ENCODE measurements around the gene GSTP1.
"Not testable (repeated sequence)": the region's sequence is repeated elsewhere in the genome, so short reads cannot be mapped to it uniquely, and the experiment has no call there.

GSTP1 gene

DNA sequence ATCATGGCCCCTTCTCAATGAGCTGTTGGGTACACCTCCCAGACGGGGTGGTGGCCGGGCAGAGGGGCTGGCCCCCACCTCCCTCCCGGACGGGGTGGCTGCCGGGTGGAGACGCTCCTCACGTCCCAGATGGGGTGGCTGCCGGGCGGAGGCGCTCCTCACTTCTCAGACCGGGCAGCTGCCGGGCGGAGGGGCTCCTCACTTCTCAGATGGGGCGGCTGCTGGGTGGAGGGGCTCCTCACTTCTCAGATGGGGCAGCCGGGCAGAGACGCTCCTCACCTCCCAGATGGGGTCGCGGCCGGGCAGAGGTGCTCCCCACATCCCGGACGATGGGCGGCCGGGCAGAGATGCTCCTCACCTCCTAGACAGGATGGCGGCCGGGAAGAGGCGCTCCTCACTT lies 14.4 kb downstream of the GSTP1 start:
- not testable (repeated sequence) for DNase-seq (ENCODE audit: low read depth)

- peak; percentile 57 for DNase-seq (ENCODE audit: low read depth)
Observed at GRCh38 chr11:67599149-67599548, 15.5 kb downstream of the GSTP1 start.

DNA sequence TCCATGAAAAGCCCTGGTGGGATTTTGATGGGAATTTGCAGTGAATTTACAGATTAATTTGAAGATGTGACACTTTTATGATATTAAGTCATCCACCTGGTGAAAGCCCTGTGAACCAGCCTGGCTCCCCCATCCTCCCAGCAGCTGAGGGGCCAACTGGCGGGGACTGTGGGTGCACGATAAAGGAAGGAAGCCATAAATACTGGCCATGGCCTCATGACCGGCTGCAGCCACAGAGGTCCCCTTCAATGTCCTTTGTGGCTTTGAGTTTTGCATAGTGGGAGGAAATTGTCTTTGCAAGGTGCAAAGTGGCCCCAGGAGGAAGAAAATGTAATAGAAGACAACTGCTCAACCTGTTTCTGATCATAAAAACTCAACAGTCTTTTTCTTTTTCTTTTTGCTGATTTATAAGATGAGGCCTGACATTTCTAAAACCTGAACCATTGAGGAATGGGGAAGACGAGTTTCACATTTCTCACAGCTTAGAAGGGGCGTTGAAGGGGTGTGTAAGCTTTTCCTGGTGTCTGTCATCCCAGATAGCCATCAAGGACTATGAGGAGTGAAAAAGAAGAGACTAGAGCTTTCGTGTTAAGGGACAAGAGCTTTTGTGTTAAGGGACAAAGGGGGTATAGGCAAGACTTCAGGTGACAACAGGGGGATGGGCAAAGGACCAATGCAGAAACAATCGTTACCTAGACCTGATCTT lies 16.9 kb downstream of the GSTP1 start:
- DNase-seq (ENCODE audit: low read depth), result no peak

- DNase-seq (ENCODE audit: low read depth), result no peak
Observed at GRCh38 chr11:67601098-67601497, 17.5 kb downstream of the GSTP1 start.

DNA sequence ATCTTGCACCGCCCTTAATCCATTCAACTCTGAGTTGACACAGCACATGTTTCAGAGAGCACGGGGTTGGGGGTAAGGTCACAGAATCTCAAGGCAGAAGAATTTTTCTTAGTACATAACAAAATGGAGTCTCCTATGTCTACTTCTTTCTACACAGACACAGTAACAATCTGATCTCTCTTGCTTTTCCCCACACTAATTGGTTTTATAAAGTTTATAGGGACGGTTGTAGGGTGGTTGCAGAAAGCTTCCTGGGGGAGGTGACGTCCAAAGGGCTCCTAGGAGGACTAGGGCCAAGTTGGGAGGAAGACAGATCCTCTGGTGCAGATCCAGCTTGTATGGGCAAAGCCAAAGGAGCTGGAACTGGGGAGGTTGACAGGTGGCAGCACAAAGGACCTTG lies 20.5 kb downstream of the GSTP1 start:
- not testable (repeated sequence) for DNase-seq (ENCODE audit: low read depth)

- no peak for DNase-seq (ENCODE audit: low read depth)
Observed at GRCh38 chr11:67604815-67605214, 21.2 kb downstream of the GSTP1 start.

DNA sequence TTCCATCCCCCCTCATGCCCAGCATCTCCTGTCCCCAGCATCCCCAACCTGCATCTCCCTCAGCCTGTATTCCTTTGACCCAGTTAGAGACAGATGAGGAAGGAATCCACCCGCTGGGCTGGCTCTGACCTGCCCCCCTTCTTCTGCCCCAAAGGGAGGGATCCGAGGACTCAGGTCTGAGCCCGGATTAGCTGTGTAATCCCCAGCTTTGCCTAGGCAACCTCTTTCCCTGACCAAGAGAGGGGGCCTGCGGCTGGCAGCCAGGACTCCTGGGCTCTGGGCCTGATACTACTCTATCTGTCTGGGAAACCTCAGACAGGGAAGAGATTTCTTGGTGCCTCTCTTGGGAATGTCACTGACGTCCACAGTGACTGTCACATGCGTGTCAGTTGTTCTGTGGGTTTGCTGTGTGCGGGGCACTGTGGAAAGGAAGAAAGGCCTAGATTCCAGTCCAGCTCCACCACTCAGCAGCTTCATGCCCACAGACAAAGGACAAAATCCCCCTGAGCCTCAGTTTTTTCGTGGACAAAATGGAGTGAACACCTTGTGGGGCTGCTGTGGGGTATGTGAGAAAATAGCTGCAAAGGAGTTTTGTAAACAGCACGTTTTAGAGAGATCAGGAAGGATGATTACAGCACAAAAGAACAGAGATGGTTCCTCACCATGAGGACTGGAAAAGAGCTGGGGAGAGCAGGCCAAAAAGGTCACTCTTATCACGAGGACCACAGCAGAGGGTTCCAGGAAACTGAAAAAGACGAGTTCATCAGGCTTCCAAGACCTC lies 21.8 kb downstream of the GSTP1 start:
- DNase-seq (ENCODE audit: low read depth), result no peak

DNA sequence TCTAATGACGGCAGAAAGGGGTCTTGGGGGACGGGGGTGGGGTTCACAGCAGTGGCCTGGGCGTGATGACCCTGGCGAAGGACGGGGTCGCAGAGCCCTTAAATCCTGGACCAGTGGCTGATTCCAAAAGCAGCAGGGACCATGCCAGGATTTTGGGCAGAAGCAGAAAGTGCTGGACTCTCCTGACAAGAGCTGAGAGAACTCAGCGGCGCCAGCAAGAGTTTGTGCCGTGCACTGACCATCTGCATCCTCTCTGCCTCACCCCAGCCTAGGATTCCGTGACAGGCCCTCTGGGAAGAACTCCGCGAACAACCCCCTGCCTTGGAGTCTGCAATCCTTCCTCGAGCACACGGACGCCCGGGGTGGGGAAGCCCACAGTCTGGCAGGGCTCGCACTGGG lies 22.5 kb downstream of the GSTP1 start:
- no peak for DNase-seq (ENCODE audit: low read depth)

DNA sequence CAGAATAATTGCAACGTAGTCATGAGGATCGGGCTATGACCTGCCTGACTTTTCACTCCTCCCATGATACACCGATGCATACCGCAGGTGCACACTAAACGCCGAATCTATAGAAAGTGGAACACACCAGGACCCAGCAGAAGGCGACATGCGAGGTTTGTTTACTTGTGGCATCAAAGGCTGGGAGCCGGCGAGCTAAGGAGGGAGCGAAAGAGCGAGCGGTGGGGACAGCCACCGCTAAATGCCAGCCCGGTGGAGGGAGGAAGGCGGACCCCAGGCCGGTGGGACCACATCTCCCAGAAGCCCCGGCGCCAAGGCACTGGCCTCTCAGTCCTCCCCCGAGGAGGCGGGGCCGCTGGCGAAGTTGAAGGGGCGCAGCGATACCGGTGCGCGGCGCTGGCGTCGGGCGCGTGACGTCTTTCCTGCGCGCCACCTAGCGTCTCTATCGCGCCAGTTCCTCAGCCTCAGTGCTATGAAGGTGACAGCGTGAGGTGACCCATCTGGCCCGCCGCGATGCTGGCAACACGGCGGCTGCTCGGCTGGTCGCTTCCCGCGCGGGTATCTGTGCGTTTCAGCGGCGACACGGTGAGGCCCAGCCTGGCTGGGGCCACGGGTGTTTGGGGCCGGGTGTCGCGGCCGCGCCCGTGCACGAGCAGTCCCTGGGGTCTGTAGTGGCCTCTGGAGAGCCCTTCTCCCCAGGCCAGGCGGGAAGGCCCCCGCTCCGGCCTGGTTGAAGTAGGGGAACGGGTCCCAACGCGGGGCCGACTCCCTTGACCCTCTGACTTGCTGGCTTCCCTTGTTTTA lies 23.1 kb downstream of the GSTP1 start, which contains the start of gene NDUFV1:
Gene NDUFV1, plus strand, starts transcription at position 445 of the 804 bp plus-strand sequence. Its CDS starts 69 bp downstream, at position 514.
- DNase-seq (ENCODE audit: low read depth), result peak; percentile 84

DNA sequence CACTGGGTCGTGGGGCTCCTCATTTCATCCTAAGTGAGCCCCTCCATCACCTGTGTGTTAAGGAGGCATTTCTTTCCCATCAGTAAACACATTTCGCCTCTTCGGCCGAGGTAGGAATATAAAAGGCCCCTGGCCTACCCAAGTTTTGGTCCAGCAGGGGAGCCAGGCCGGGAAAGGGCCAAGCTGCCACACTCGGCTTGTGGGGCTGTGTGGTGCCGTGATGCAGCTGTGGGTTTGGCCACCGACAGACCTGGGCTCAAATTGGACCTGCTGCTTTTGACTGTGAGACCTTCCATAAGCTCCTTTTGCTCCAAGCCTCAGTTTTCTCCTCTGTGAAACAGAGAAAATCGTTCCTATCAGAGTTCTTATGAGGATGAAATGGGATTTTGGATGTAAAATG lies 23.9 kb downstream of the GSTP1 start:
- DNase-seq (ENCODE audit: low read depth), result no peak

DNA sequence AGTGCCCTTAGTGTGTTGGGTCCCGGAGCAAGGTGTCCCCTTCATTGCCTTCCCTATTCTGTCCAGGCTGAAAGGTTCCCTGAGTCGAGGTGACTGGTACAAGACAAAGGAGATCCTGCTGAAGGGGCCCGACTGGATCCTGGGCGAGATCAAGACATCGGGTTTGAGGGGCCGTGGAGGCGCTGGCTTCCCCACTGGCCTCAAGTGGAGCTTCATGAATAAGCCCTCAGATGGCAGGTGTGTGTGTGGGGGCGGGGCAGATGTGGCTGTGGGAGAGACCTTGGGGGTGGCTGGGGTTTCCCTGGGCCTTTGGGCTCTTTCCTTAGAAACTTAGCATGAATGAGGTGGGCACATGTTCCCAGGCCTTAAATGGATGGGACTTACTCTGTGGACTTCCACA lies 24.9 kb downstream of the GSTP1 start:
- DNase-seq (ENCODE audit: low read depth), result no peak

GRCh38 chr11:67609316-67609715 lies 25.7 kb downstream of the GSTP1 start:
- DNase-seq (ENCODE audit: low read depth), result no peak

DNA sequence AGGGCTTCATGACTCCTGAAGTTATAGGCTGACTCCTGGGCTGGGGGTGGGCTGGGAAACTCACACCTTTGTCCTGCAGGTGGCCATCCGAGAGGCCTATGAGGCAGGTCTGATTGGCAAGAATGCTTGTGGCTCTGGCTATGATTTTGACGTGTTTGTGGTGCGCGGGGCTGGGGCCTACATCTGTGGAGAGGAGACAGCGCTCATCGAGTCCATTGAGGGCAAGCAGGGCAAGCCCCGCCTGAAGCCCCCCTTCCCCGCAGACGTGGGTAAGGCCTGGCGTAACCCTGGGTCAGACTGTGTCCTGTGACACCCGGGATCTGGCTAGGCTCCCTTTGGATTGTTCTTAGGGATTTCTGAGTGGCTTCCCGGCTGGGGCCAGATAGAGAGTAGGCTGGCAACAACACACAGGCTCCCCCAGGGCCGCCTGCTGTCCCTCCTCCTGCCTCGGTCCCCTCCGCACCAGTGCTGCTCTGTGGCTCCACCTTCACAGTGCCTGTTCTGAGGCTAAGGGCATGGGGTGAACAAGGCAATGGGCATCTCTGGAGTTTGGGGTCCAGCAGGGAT lies 26.8 kb downstream of the GSTP1 start:
- DNase-seq (ENCODE audit: low read depth), result no peak

- DNase-seq (ENCODE audit: low read depth), result no peak
Observed at GRCh38 chr11:67611165-67611564, 27.6 kb downstream of the GSTP1 start.

- no peak for DNase-seq (ENCODE audit: low read depth)
Observed at GRCh38 chr11:67611704-67612587, 28.3 kb downstream of the GSTP1 start.

DNA sequence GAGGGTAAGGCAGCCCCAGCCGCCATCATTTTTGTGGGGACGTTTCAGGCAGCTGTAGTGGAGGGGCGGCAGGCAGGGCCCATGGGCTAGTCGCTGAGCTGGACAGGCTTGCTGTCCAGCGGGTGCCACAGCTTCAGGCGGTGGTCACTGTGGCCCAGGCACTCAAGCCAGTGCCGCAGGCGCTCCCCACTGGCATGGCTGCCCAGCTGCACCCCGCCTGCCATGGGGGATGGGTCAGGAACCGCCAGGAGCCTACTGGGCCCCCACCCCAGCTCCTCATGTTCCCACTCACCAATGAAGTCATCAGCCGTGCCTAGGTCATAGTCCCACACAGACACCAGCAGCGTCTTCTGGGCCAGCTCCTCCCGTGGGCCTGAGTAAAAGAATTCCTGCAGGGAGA lies 29.1 kb downstream of the GSTP1 start:
- DNase-seq (ENCODE audit: low read depth), result no peak

GRCh38 chr11:67613313-67613959 lies 29.8 kb downstream of the GSTP1 start:
- DNase-seq (ENCODE audit: low read depth), result no peak

DNA sequence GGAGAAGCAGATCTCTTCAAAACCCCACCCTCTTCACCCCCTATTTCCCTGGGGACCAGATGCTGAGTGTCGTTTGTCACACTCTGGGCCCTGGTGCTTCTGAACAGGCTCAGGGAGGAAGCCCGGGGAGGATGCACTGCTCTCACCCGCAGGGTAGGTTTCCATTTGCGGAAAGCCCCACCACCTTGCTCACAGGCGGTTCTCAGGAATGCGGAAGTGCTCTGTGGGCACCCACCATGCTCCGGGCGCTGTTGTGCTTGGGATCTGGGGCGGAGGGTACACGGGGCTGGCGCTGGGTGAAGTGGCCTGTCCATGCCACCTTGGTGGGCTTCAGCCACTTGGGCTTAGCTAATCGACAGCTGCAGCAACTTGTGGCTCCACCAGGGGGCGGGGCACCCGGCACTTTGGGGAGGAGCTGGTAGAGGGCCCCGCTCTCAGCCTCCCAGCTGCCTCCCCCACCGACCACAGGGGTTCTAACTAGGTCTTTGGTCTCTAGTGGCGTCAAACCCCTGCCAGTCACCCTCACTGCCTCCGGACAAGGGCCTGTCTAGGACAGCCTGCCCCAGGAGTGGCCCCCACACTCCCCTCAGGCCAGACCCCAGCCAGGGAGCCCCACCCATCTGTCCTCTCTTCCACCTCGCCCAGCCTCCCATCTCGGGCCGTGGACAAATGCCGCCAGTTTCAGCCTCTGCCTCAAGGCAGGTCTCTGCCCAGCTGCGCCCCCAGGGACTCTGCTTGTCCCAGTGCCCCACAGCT lies 30.5 kb downstream of the GSTP1 start:
- peak; percentile 40 for DNase-seq (ENCODE audit: low read depth)

- DNase-seq (ENCODE audit: low read depth), result peak; percentile 7
Observed at GRCh38 chr11:67614730-67615714, 31.4 kb downstream of the GSTP1 start.
